Measurements from ENCODE around the gene TCF25. TPM values are rescaled to one million over a fixed set of nuclear protein-coding genes. Genes with fewer than 3 reads are reported as not detected.

TCF25 gene
- total and polyA plus RNA-seq, 2 donors (not counting 1 experiment from before 2014, with no cell fraction given), result 150 to 176 TPM

DNA sequence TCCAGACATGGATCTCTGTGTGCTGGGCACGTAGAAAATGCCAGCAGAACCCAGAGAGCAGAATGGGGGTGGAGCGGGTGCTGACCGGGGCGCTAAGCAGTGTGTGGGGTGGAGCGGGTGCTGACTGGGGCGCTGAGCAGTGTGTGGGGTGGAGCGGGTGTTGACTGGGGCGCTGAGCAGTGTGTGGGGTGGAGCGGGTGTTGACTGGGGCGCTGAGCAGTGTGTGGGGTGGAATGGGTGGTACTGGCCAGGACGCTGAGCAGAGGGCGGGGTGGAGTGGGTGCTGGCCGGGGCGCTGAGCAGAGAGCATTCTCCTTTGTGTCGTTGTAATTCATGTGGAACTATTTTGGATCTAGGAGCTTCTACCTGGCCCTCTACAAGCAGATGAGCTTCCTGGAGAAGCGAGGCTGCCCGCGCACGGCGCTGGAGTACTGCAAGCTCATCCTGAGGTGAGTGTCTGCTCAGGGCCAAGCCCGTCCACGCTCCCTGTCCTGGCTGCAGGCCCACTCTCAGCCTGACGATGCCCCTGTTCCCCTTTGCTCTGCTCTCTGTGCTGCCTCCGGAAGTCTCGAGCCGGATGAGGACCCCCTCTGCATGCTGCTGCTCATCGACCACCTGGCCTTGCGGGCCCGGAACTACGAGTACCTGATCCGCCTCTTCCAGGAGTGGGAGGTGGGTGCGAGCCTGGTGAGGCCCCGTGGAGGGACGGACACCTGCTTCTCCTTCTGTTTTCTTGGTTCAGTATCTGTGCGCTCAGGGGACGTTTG is 25.0 kb downstream of the TCF25 start:
- Histone ChIP-seq H3K4me3 (replicated peaks in 1 of 4; ENCODE audit: control extremely low read depth in 1 of 4, insufficient read depth in 1 of 4, low read depth in 3 of 4, low read length in 4 of 4) (no peak overlapping the region), H3K9ac (ENCODE audit: insufficient read depth, low read length) (no peak overlapping the region), H2AFZ (ENCODE audit: low read length) (no peak overlapping the region), H3K9me3 (ENCODE audit: control insufficient read depth, insufficient read depth, low read depth, low read length) (no peaks in the 10 kb centered on the region), H3K4me1 (ENCODE audit: control insufficient read depth, extremely low read depth, insufficient read depth, low read length) (no peaks in the 10 kb centered on the region), H4K20me1 (ENCODE audit: control insufficient read depth, extremely low read depth, insufficient read depth, low read length) (no peaks in the 10 kb centered on the region), H3K36me3 (ENCODE audit: control insufficient read depth, insufficient read depth, low read length) (peaks cover 41% of the 10 kb centered on the region), H3K27me3 (ENCODE audit: control insufficient read depth, insufficient read depth, low read length) (no peaks in the 10 kb centered on the region), H3K27ac (ENCODE audit: insufficient read depth, low read length) (no peak overlapping the region), H3K79me2 (ENCODE audit: control insufficient read depth, insufficient read depth, low read length) (no peaks in the 10 kb centered on the region), H3K4me2 (ENCODE audit: extremely low read depth, insufficient read depth, low read length) (no peak overlapping the region)
- TF ChIP-seq, protein P1, sequence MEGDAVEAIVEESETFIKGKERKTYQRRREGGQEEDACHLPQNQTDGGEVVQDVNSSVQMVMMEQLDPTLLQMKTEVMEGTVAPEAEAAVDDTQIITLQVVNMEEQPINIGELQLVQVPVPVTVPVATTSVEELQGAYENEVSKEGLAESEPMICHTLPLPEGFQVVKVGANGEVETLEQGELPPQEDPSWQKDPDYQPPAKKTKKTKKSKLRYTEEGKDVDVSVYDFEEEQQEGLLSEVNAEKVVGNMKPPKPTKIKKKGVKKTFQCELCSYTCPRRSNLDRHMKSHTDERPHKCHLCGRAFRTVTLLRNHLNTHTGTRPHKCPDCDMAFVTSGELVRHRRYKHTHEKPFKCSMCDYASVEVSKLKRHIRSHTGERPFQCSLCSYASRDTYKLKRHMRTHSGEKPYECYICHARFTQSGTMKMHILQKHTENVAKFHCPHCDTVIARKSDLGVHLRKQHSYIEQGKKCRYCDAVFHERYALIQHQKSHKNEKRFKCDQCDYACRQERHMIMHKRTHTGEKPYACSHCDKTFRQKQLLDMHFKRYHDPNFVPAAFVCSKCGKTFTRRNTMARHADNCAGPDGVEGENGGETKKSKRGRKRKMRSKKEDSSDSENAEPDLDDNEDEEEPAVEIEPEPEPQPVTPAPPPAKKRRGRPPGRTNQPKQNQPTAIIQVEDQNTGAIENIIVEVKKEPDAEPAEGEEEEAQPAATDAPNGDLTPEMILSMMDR (conservative IDR thresholded peaks at IDR 0.05 in 1 of 2, IDR thresholded peaks at IDR 0.05 in 1 of 2; ENCODE audit: low read depth in 1 of 2, low read length in 2 of 2), result no peak
- TF ChIP-seq EZH2 (IDR thresholded peaks at IDR 0.05; ENCODE audit: low read length, missing control alignments), result no peak
- DNase-seq (ENCODE audit: low read depth in 2 of 2), result no peak

DNA sequence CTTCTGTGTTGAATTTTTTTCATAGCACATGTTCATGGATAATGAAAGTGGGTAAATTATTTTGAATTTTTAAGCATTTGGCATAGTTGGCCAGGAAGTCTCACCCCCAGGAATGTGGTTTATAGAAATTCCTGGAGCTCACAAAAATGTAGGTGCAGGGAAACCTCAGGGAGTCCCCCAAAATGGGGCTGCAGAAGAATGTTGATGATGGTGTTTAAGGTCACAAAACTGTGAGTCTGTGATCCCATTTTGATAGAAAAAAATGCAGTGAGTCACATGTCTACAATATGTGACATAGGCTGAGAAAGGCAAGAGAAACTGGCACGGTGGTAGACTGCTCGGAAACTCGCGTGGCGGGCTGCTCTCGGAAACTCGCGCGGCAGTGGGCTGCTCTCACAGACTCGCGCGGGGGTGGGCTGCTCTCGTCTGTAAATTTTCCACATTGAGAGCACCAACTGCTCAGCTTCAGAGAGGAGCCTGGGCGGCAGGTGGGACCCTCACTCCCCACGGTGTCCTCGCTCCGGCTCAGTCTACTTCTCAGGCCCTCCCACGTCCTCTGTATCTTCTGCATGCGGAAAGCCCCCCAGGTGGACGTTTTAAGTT is 26.6 kb downstream of the TCF25 start:
- no peak for DNase-seq (ENCODE audit: low read depth in 2 of 2)
- H3K36me3 ChIP-seq (ENCODE audit: control insufficient read depth, insufficient read depth, low read length), result peaks cover 43% of the 10 kb centered on the region
- H3K4me3 ChIP-seq (replicated peaks in 1 of 4; ENCODE audit: control extremely low read depth in 1 of 4, insufficient read depth in 1 of 4, low read depth in 3 of 4, low read length in 4 of 4), result no peak overlapping the region
- no peak overlapping the region for H3K27ac ChIP-seq (ENCODE audit: insufficient read depth, low read length)
- no peaks in the 10 kb centered on the region for H3K27me3 ChIP-seq (ENCODE audit: control insufficient read depth, insufficient read depth, low read length)
- H3K79me2 ChIP-seq (ENCODE audit: control insufficient read depth, insufficient read depth, low read length), result no peaks in the 10 kb centered on the region
- TF ChIP-seq, protein P1 (conservative IDR thresholded peaks at IDR 0.05 in 1 of 2, IDR thresholded peaks at IDR 0.05 in 1 of 2; ENCODE audit: low read depth in 1 of 2, low read length in 2 of 2), result no peak
- TF ChIP-seq EZH2 (IDR thresholded peaks at IDR 0.05; ENCODE audit: low read length, missing control alignments), result no peak
- no peaks in the 10 kb centered on the region for H3K4me1 ChIP-seq (ENCODE audit: control insufficient read depth, extremely low read depth, insufficient read depth, low read length)
- H2AFZ ChIP-seq (ENCODE audit: low read length), result no peak overlapping the region
- H3K9me3 ChIP-seq (ENCODE audit: control insufficient read depth, insufficient read depth, low read depth, low read length), result no peaks in the 10 kb centered on the region
- no peak overlapping the region for H3K4me2 ChIP-seq (ENCODE audit: extremely low read depth, insufficient read depth, low read length)
- H4K20me1 ChIP-seq (ENCODE audit: control insufficient read depth, extremely low read depth, insufficient read depth, low read length), result no peaks in the 10 kb centered on the region
- H3K9ac ChIP-seq (ENCODE audit: insufficient read depth, low read length), result peak overlapping the region; percentile 1

DNA sequence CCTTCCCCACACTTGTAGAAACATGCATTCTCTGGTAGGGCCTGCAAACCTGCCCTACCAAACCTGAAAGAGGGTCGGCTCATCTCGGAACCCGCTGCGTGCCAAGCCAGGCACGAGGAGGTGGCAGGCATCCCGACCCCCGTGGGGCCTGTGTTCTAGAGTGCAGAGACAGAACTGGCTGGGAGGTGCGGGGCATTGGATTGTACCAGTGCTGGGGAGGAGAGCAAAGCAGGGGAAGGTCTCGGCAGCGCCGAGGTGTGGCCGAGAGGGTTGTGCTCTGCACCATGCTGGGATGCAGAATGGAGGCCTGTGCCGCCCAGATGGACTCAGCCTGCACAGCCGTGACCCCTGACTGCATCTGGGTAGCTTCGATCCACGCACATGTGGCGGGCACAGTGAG is 27.5 kb downstream of the TCF25 start:
- Histone ChIP-seq H3K9ac (ENCODE audit: insufficient read depth, low read length) (no peak overlapping the region), H3K9me3 (ENCODE audit: control insufficient read depth, insufficient read depth, low read depth, low read length) (no peaks in the 10 kb centered on the region), H3K36me3 (ENCODE audit: control insufficient read depth, insufficient read depth, low read length) (peaks cover 42% of the 10 kb centered on the region), H3K79me2 (ENCODE audit: control insufficient read depth, insufficient read depth, low read length) (no peaks in the 10 kb centered on the region), H3K4me3 (replicated peaks in 1 of 4; ENCODE audit: control extremely low read depth in 1 of 4, insufficient read depth in 1 of 4, low read depth in 3 of 4, low read length in 4 of 4) (no peak overlapping the region), H3K4me1 (ENCODE audit: control insufficient read depth, extremely low read depth, insufficient read depth, low read length) (no peaks in the 10 kb centered on the region), H3K4me2 (ENCODE audit: extremely low read depth, insufficient read depth, low read length) (no peak overlapping the region), H3K27me3 (ENCODE audit: control insufficient read depth, insufficient read depth, low read length) (no peaks in the 10 kb centered on the region), H4K20me1 (ENCODE audit: control insufficient read depth, extremely low read depth, insufficient read depth, low read length) (no peaks in the 10 kb centered on the region), H3K27ac (ENCODE audit: insufficient read depth, low read length) (no peak overlapping the region), H2AFZ (ENCODE audit: low read length) (no peak overlapping the region)
- DNase-seq (ENCODE audit: low read depth in 2 of 2), result no peak
- TF ChIP-seq, protein P1 (conservative IDR thresholded peaks at IDR 0.05 in 1 of 2, IDR thresholded peaks at IDR 0.05 in 1 of 2; ENCODE audit: low read depth in 1 of 2, low read length in 2 of 2), result no peak
- no peak for TF ChIP-seq EZH2 (IDR thresholded peaks at IDR 0.05; ENCODE audit: low read length, missing control alignments)
